Stimulated activated CD4-positive, alpha-beta T cell treated with anti-CD3 and anti-CD28 coated beads, Interleukin-1b, Interleukin-23, amount 100 ng/mL, for 1 hour (primary cell): ENCODE measurements around the gene NRG3.

ENCODE experiments used
- DNase-seq, 2 donors: peaks; one replicate each; pipeline ENCODE4 v3.0.0-alpha.2; 2020; ENCODE audit warnings: low read depth in 2 of 2

NRG3 gene

DNA sequence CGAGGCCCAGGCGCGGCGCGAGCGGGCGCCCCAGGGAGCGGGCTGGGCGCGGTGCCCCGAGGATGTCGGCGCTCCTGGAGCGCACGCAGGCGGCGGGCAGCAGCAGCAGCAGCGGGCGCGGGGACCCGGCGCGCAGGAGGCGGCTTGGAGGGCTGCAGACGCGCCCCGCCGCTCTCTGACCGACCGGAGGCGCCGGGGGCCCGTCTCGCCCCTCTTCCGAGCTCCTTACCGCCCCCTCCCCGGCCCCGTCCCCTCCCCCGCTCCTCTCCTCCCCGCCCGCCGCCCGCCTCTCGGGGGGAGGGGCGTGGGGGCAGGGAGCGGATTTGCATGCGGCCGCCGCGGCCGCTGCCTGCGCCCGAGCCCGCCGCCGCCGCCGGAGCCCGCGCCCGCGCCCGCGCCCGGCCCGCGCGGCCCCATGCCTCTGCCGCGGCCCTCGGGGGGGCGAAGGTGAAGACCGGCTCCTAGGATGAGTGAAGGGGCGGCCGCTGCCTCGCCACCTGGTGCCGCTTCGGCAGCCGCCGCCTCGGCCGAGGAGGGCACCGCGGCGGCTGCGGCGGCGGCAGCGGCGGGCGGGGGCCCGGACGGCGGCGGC lies at the start of gene NRG3:
NRG3 (plus strand) TSS at position 320 of the 592 bp plus-strand sequence.
- no peak for DNase-seq

- DNase-seq, result no peak
Observed at GRCh38 chr10:81828251-81828650, 46.7 kb upstream of the NRG3 start.

GRCh38 chr10:81831060-81831459 lies 43.9 kb upstream of the NRG3 start:
- DNase-seq, result no peak

DNA sequence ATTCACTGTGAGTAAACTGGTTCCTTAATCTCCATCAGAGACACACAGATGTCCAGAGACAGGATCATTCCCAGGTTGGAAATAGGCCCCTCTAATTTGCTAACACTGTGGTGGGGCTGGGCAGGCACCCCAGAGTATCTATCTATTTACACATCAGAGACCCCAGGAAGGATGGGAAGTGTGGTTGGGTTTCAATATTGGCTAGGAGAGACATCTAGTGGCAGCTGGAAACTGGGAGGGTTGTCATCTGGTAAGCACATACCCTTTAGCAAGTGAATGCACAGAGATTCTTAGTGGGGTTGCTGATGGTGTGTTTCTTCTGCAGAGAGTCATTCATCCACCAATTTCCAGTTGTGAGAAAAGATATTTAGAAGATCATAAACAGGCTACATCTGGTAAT lies 36.0 kb upstream of the NRG3 start:
- DNase-seq, result no peak

DNA sequence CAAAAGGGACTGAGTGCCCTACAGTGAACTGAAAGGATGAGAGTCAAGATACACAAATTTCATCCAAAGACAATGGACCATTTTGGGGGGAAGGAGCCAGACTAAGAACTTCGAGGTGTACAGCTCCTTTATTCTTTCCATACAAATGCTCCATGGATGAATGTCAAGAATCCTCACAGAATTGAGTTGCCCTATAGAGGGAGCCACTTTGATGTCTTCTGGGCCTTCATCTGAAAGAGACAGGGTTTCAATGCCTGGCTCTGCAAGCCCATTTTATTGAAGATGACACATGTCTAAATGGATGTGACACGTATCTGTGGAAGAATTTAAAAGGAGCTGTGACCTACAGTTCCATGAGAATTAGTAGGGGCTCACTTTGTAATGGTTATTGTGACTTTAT lies 32.0 kb upstream of the NRG3 start:
- no peak for DNase-seq

DNA sequence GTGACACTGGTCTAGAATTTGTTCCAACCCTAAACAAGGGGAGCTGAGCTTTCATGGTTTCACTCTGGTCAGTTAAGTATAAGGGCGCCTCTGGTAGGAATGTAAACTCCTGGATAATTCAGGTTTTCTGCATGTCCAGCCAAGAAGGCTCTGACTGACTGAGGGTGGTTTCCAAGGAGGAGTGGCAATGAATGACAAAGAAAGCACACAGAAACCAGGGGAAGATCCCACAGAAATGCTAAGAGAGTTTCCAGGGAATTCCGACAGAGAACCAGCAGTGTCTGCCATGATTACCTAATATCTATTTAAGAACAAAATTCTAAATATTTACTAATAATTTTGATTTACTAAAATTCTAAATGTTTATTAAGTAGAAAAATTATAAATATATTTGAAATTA lies 27.3 kb upstream of the NRG3 start:
- no peak for DNase-seq

- no peak for DNase-seq
Observed at GRCh38 chr10:81848514-81848913, 26.5 kb upstream of the NRG3 start.

DNA sequence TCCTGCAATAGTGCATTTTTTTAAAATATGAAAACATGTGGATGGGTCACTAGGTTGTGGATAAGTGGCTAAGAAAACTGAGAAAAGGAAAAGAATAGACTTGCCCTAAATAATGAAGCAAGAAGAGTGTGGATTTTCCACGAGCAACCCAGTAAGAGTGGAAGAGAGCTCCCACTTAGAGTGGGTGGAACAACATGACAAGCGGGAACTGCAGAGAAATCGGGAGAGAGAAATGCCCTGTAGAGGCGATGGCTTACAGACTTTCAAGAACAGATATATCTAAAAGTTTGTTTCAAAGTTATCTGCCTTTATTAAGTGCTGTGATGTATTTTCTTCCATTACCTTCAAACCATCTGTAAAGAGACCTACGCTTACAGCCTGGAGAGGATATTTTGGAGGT lies 26.1 kb upstream of the NRG3 start:
- no peak for DNase-seq

- no peak for DNase-seq
Observed at GRCh38 chr10:81862596-81862995, 12.4 kb upstream of the NRG3 start.

GRCh38 chr10:81863771-81864170 lies 11.2 kb upstream of the NRG3 start:
- DNase-seq, result no peak

- DNase-seq, result no peak
Observed at GRCh38 chr10:81865581-81865980, 9.4 kb upstream of the NRG3 start.

GRCh38 chr10:81866753-81867152 lies 8.2 kb upstream of the NRG3 start:
- DNase-seq, result no peak

GRCh38 chr10:81870472-81870871 lies 4.5 kb upstream of the NRG3 start:
- DNase-seq, result no peak

DNA sequence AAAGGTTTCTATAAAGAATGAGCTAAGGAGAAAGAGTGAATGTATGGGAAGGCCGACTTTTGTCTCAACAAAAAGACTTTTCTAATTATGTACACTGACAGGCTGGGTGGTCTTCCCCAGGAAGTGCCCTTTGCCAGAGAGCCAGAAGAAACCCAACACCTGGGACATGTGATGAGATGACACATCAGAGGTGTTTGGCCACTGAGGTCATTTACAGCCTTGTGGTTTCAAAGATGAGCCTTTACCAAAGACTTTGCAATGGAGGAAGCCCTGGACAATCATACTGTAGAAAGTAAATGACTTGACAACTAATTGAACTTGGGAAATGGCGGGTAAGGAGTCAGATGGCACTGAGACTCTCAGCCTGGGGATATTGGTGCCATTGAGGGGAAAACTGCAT lies 3.4 kb upstream of the NRG3 start:
- DNase-seq, result no peak

DNA sequence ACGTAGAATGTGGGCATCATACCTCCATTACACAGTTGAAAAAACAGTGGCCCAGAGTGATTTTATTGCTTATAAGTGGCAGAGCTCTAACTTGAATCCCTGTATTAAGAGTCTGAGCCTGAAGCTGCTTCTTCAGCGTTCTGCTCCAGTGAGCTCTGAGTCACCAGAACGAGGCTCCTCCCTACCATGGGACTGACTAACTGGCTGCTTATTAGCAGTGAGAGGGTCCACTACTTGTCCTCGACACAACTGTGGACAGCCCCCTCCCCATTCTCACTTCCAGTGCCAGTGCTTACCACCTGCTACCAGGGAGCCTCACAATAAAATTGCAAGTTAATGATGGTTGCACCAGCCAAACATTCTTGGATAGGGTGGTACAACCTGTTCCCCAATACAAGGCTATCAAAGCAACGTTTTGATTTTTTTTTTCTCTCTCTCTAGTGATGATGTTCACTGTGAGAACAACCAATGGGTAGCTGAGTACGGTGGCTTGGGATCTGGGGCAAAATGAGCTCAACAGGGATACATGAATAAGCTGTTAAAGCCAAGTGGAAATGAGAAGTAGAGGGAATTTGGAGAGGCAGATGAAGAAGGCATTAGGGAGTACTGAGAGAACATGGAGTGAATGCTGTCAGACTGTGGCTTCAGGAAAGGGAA lies 2.7 kb upstream of the NRG3 start:
- DNase-seq, result no peak

DNA sequence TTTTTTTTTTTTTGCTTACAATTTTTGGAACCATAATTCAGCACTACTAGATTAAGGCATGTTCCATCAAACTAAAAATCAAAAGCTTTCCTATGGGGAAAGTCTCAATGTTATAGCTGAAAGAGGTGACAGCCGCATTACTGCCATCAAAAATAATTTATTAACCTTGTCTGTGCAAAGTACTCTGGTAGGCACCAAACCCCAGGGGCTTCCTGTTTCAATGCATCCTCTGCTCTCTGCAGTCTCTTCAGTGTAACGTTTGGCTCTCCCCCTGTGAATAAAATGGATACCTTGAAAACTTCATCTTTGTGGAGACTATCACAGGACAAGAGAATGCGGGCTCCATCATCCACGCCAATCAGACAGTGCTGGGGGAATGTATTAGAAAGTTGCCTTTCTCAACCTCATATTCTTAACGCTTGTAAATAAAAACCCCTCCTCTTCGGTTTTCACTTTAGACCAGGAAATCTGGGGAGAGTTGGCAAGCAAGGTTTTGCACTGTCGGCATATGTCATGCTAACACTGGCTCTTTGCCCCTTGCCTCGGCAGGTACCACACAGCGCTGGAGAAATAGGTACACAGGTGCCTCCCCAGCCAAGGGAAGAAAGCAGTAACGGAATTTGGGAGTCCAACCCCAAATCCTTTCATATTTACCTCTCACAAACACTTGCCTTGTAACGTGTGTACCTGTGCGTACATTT lies 1.6 kb upstream of the NRG3 start:
- no peak for DNase-seq

DNA sequence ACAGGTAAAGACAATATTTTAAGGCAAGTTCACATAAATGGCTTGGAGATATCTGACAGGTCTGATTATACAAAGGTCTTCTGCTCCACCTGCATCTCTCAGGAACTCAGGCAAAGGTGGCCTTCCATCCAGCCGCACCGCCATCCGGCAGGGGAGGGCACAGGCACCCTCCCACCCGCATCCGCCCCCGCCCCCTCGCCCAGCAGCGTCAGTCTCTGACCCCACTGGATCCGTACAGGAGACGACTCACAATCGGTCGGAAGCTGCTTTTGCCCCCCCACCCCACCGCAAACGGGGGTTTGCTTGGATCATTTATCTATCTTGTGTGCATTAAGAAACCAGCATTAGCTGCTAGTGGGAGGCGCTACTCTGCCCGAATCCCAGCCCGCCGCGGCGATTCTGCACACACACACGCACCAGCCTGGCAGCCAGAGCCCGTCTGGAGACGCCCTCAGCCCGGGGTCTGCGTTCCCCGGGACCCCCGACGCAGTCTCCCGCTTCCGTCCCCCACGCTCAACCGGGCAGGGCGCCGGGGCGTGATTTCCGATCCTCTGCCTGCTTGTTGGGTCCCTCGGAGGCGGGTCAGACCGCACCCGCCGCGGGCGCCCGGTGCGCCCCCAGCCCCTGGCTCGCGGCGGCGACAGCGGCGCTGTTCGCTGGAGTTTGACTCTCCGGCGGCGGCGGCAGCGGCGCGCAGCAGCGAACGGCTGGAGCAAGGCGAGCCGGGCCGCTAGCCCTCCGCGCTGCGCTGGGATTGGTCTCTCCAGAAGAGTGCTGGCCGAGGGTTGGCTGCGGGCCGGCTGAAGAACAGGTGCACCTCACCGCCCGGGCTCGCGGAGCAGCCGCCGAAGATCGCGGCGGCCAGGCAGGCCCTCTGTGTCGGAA lies 820 bp upstream of the NRG3 start:
- DNase-seq, result no peak

- no peak for DNase-seq
Observed at GRCh38 chr10:81875467-81876252, 666 bp downstream of the NRG3 start.

DNA sequence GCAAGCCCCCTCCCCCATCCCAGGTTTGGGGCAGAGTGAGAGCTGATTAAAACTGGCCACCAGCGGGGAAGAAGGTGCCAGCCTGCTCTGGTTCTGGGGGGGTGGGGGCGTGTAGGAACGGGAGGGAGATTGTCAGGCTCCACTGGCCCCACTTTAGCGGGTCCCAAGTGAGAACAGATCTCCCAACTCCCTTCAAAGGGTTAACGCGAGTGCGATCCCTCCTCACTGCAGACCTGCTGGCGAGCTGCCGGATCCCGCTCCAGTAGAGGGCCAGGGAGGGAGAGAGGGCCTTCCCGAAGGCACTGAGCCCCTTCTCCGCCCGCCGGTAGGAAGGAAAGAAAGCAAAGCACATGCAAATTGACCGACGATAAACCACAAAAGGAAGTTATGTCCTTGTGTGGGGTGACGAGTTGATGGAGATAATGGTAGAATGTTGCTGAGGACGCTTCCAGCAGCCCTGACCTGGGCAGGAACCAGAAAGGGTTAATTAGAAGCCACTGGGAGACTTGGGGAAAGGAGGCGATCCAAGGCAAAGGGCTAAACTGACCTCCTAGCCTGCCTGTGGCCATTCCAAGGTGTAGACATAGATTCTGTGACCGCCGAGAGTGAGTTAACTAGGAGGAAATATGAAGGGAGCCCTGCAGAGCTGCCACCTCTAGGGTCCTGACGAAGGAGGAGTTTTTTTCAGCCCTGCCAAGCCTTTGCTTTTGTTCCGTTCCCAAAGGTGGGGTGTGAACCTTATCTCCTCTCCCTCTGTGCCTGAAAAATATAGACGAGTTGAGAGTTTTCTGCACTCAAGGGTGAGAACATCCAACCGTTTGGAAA lies 1.5 kb downstream of the NRG3 start:
- no peak for DNase-seq

GRCh38 chr10:81877596-81877995 lies 2.6 kb downstream of the NRG3 start:
- no peak for DNase-seq

GRCh38 chr10:81882011-81882410 lies 7.0 kb downstream of the NRG3 start:
- DNase-seq, result no peak
